ENCODE measurements around the gene OCEL1. TPM values are rescaled to one million over a fixed set of nuclear protein-coding genes. Genes with fewer than 3 reads are reported as not detected.
A peak's percentile ranks its signal among the peaks of the same experiment; 100 is the strongest.

Gene OCEL1
- total RNA-seq, 2 donors from 2014 or later, result 21.6 to 26.2 TPM

- peak overlapping the region; percentile 79 to 80 for H3K27ac ChIP-seq
- H3K27me3 ChIP-seq (replicated peaks; ENCODE audit: insufficient read depth), result no peaks in the 10 kb centered on the region
- no peak for DNase-seq (ENCODE audit: low spot score)
- H3K4me1 ChIP-seq (replicated peaks), result no peaks in the 10 kb centered on the region
- no peaks in the 10 kb centered on the region for H3K36me3 ChIP-seq
- intact Hi-C loops (cut with DNase I), result loop anchor here (2.0 kb wide), 1 partner anchor 20 kb away; the partner anchor contains the start of gene BABAM1
- no peaks in the 10 kb centered on the region for H3K9me3 ChIP-seq
- 24% methylated on average over 21 of the region's 21 CpGs for WGBS
- H3K4me3 ChIP-seq, result peak overlapping the region; percentile 53 to 87
- peak in 1 of 4 experiments; percentile 18 for TF ChIP-seq CTCF (IDR thresholded peaks at IDR 0.05)
- no peak for TF ChIP-seq POLR2AphosphoS5 (IDR thresholded peaks at IDR 0.05)
- no peak for TF ChIP-seq POLR2A (IDR thresholded peaks at IDR 0.05)
Measured at GRCh38 chr19:17246681-17247425, 20.8 kb downstream of the OCEL1 start.

GRCh38 chr19:17248011-17248776 is 22.2 kb downstream of the OCEL1 start:
- WGBS, result 65% methylated on average over 17 of the region's 21 CpGs
- no peaks in the 10 kb centered on the region for H3K4me1 ChIP-seq (replicated peaks)
- no peaks in the 10 kb centered on the region for H3K36me3 ChIP-seq
- TF ChIP-seq CTCF (IDR thresholded peaks at IDR 0.05) (no peak), POLR2A (IDR thresholded peaks at IDR 0.05) (no peak)
- H3K27ac ChIP-seq, result no peak overlapping the region
- H3K27me3 ChIP-seq (replicated peaks; ENCODE audit: insufficient read depth), result no peaks in the 10 kb centered on the region
- no peak for DNase-seq (ENCODE audit: low spot score)
- no peak overlapping the region for H3K4me3 ChIP-seq
- no peaks in the 10 kb centered on the region for H3K9me3 ChIP-seq
- intact Hi-C loops (cut with DNase I), result no loop called here

- Histone ChIP-seq H3K4me1 (replicated peaks) (no peaks in the 10 kb centered on the region), H3K27ac (no peak overlapping the region), H3K4me3 (no peak overlapping the region), H3K36me3 (no peaks in the 10 kb centered on the region), H3K9me3 (no peaks in the 10 kb centered on the region), H3K27me3 (replicated peaks; ENCODE audit: insufficient read depth) (no peaks in the 10 kb centered on the region)
- DNase-seq (ENCODE audit: low spot score), result no peak
- intact Hi-C loops (cut with DNase I), result no loop called here
- WGBS, result 77% methylated on average over 14 of the region's 15 CpGs
- TF ChIP-seq POLR2A (IDR thresholded peaks at IDR 0.05), result no peak
- no peak for TF ChIP-seq CTCF (IDR thresholded peaks at IDR 0.05)
- TF ChIP-seq POLR2AphosphoS5 (IDR thresholded peaks at IDR 0.05), result no peak
Measured at GRCh38 chr19:17249887-17250548, 24.0 kb downstream of the OCEL1 start.

- intact Hi-C loops (cut with DNase I), result no loop called here
- 85% methylated on average over 10 of the region's 10 CpGs for WGBS
- TF ChIP-seq POLR2A (IDR thresholded peaks at IDR 0.05) (no peak), CTCF (IDR thresholded peaks at IDR 0.05) (no peak), POLR2AphosphoS5 (IDR thresholded peaks at IDR 0.05) (no peak)
Measured at GRCh38 chr19:17254636-17255035, 28.6 kb downstream of the OCEL1 start.

More at GRCh38 chr19:17254636-17255035, 28.6 kb downstream of the OCEL1 start:
- Histone ChIP-seq H3K27me3 (replicated peaks; ENCODE audit: insufficient read depth) (no peaks in the 10 kb centered on the region), H3K4me3 (no peak overlapping the region), H3K4me1 (replicated peaks) (no peaks in the 10 kb centered on the region), H3K36me3 (no peaks in the 10 kb centered on the region), H3K27ac (no peak overlapping the region), H3K9me3 (no peaks in the 10 kb centered on the region)
- no peak for DNase-seq (ENCODE audit: low spot score)
